Endodermal cell (in vitro differentiated cells): ENCODE results near the gene IGSF9B. TPM values are rescaled to one million over a fixed set of nuclear protein-coding genes. Genes with fewer than 3 reads are reported as not detected.
A peak's percentile ranks its signal among the peaks of the same experiment; 100 is the strongest.
"Not testable (repeated sequence)": the region's sequence is repeated elsewhere in the genome, so short reads cannot be mapped to it uniquely, and the experiment has no call there.

Experiments used
- DNase-seq: peaks from one replicate; pipeline ENCODE4 v3.0.0-alpha.2; 2017
- H3K27ac ChIP-seq: 2 replicates; pipeline ENCODE4 v1.5.1; 2013; ENCODE audit warnings: mild to moderate bottlenecking, low read depth, low read length, moderate library complexity
- H3K27me3 ChIP-seq: 2 replicates; pipeline ENCODE4 v1.6.1; 2013; ENCODE audit warnings: mild to moderate bottlenecking, low read length, moderate library complexity; ENCODE audit not compliant: insufficient read depth, control insufficient read depth, poor library complexity, severe bottlenecking
- H3K36me3 ChIP-seq: 2 replicates; pipeline ENCODE4 v1.7.0; 2013; ENCODE audit warnings: mild to moderate bottlenecking, low read length, moderate library complexity; ENCODE audit not compliant: control insufficient read depth, insufficient read depth
- H3K4me1 ChIP-seq: one replicate; pipeline ENCODE4 v1.7.0; 2013; ENCODE audit warnings: low read length; ENCODE audit not compliant: control insufficient read depth, insufficient read depth
- H3K4me3 ChIP-seq: 2 replicates; pipeline ENCODE4 v1.5.1; 2013; ENCODE audit warnings: mild to moderate bottlenecking, low read length, moderate library complexity
- H3K9ac ChIP-seq: 2 replicates; pipeline ENCODE4 v1.6.1; 2013; ENCODE audit warnings: mild to moderate bottlenecking, low read length, moderate library complexity; ENCODE audit not compliant: poor library complexity, severe bottlenecking; ENCODE audit errors: extremely low read depth
- H3K9me3 ChIP-seq: 2 replicates; pipeline ENCODE4 v1.6.1; 2013; ENCODE audit warnings: mild to moderate bottlenecking, low read length, moderate library complexity; ENCODE audit not compliant: control insufficient read depth
- H3K27ac Mint-ChIP-seq: 2 replicates; pipeline ENCODE4 v1.8.0; 2020; ENCODE audit warnings: mixed read lengths
- H3K27me3 Mint-ChIP-seq: 2 replicates; pipeline ENCODE4 v1.8.0; 2021; ENCODE audit warnings: mild to moderate bottlenecking, mixed read lengths; ENCODE audit not compliant: insufficient read depth
- H3K36me3 Mint-ChIP-seq: 2 replicates; pipeline ENCODE4 v1.8.0; 2020; ENCODE audit warnings: low read depth, mixed read lengths
- H3K4me1 Mint-ChIP-seq: 2 replicates; pipeline ENCODE4 v1.8.0; 2020; ENCODE audit warnings: mixed read lengths
- H3K4me3 Mint-ChIP-seq: 2 replicates; pipeline ENCODE4 v1.8.0; 2020; ENCODE audit warnings: mild to moderate bottlenecking, moderate library complexity, mixed read lengths
- H3K9me3 Mint-ChIP-seq: 2 replicates; pipeline ENCODE4 v1.8.0; 2020; ENCODE audit warnings: mild to moderate bottlenecking, mixed read lengths
- WGBS, 2 experiments: methylation state at CpG; one replicate each; pipeline versions ENCODE4 v1.1.5 to v1.1.7; 2013; ENCODE audit warnings: missing lambda C conversion rate in 2 of 2, mixed read lengths in 1 of 2; ENCODE audit not compliant: insufficient coverage in 1 of 2, insufficient read length in 1 of 2; 5-methylcytosine and 5-hydroxymethylcytosine counted together
- total RNA-seq, 2 donors: library from RNA; stranded (reverse); fragmentation: NEBNext Ultra II Directional in 1 of 2; extraction: Animal tissue kit (Norgen Biotek cat#: 25700) in 1 of 2; gene quantifications; 2 replicates in 1 of 2; 3 replicates in 1 of 2; pipeline ENCODE4 v1.2.1, GENCODE V29; 2021
- TF ChIP-seq, protein P1 (sequence below): fragments of 200-600 bp; sonication (generic); conservative IDR thresholded peaks from 2 replicates; pipeline ENCODE4 v1.5.0; 2021; ENCODE audit warnings: antibody characterized with exemption, mild to moderate bottlenecking

Gene IGSF9B
- total RNA-seq, 2 donors from 2014 or later = 14.1 to 23.0 TPM

DNA sequence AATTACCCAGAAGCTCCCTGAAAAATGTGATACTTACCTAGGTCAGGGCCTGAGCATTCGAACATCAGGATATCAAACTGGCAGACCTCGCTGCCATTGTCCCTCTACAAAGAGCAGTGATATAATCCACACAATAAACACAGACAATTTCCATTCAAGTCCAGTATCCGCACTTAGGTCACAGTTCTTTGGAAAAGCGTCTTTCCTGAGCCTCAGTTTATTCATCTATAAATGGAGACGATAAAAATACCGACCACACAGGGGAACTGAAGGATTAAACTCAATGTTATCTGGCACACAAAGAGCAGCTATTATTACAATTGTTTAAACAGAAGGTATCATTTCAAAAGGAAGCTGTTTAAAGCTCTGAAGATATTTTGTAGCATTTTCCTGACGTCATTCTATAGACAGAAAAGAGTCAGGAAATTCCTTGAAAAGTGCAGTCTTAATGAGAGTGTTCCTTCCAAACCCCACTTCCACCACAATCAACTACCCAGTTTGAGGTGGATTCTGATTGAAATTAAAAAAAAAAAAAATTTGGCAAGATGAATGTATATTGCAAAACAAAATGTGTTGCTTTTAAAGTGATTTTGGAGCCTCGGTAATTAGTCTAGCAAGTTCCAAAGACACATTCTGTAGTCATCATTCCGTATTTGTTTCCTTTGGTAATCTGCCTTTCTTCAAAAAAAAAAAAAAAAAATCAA, 47.2 kb upstream of the IGSF9B start:
- Mint-ChIP-seq H3K4me3 (no peak overlapping the region), H3K9me3 (peaks cover 1% of the 10 kb centered on the region), H3K27ac (no peak overlapping the region), H3K4me1 (peaks cover 9% of the 10 kb centered on the region), H3K27me3 (peaks cover 3% of the 10 kb centered on the region), H3K36me3 (no peaks in the 10 kb centered on the region)
- H3K36me3 ChIP-seq = no peaks in the 10 kb centered on the region
- H3K9ac ChIP-seq = no peak overlapping the region
- H3K9me3 ChIP-seq = no peaks in the 10 kb centered on the region
- no peak overlapping the region for H3K27ac ChIP-seq
- H3K4me1 ChIP-seq = no peaks in the 10 kb centered on the region
- TF ChIP-seq, protein P1, sequence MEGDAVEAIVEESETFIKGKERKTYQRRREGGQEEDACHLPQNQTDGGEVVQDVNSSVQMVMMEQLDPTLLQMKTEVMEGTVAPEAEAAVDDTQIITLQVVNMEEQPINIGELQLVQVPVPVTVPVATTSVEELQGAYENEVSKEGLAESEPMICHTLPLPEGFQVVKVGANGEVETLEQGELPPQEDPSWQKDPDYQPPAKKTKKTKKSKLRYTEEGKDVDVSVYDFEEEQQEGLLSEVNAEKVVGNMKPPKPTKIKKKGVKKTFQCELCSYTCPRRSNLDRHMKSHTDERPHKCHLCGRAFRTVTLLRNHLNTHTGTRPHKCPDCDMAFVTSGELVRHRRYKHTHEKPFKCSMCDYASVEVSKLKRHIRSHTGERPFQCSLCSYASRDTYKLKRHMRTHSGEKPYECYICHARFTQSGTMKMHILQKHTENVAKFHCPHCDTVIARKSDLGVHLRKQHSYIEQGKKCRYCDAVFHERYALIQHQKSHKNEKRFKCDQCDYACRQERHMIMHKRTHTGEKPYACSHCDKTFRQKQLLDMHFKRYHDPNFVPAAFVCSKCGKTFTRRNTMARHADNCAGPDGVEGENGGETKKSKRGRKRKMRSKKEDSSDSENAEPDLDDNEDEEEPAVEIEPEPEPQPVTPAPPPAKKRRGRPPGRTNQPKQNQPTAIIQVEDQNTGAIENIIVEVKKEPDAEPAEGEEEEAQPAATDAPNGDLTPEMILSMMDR = no peak
- no peak overlapping the region for H3K4me3 ChIP-seq
- DNase-seq = no peak
- H3K27me3 ChIP-seq = no peaks in the 10 kb centered on the region
- WGBS, 2 experiments = 90 to 93% methylated on average over 8 to 9 of the region's 9 CpGs

DNA sequence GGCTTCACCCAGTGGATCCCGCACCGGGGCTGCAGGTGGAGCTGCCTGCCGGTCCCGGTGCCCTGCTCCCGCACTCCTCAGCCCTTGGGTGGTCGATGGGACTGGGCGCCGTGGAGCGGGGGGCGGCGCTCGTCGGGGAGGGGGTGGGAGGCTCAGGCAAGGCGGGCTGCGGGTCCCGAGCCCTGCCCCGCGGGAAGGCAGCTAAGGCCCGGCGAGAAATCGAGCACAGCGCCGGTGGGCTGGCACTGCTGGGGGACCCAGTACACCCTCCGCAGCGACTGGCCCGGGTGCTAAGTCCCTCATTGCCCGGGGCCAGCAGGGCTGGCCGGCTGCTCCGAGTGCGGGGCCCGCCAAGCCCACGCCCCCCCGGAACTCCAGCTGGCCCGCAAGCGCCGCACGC, 46.1 kb upstream of the IGSF9B start:
- not testable (repeated sequence) for DNase-seq, H3K36me3 Mint-ChIP-seq, H3K9ac ChIP-seq, H3K4me1 ChIP-seq, H3K4me3 ChIP-seq, H3K4me3 Mint-ChIP-seq, H3K4me1 Mint-ChIP-seq, H3K9me3 Mint-ChIP-seq, H3K27ac ChIP-seq, H3K27ac Mint-ChIP-seq, H3K27me3 Mint-ChIP-seq, H3K27me3 ChIP-seq, H3K9me3 ChIP-seq, H3K36me3 ChIP-seq
- WGBS, 2 experiments = 93 to 95% methylated on average over 3 to 37 of the region's 37 CpGs

DNA sequence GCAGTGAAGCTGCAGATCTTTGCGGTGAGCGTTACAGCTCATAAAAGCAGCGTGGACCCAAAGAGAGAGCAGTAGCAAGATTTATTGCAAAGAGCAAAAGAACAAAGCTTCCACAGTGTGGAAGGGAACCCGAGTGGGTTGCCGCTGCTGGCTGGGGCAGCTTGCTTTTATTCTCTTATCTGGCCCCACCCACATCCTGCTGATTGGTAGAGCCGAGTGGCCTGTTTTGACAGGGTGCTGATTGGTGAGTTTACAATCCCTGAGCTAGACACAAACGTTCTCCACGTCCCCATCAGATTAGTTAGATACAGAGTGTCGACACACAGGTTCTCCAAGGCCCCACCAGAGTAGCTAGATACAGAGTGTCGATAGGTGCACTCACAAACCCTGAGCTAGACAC, 45.6 kb upstream of the IGSF9B start:
- not testable (repeated sequence) for DNase-seq, H3K4me1 ChIP-seq, H3K4me3 Mint-ChIP-seq, H3K36me3 ChIP-seq, H3K27me3 ChIP-seq, H3K4me3 ChIP-seq, H3K9ac ChIP-seq, H3K4me1 Mint-ChIP-seq, H3K27me3 Mint-ChIP-seq, H3K9me3 ChIP-seq, H3K9me3 Mint-ChIP-seq, H3K27ac ChIP-seq, H3K36me3 Mint-ChIP-seq
- WGBS, 2 experiments = 91 to 97% methylated on average over 7 to 10 of the region's 10 CpGs
- peak overlapping the region; percentile 55 for H3K27ac Mint-ChIP-seq

DNA sequence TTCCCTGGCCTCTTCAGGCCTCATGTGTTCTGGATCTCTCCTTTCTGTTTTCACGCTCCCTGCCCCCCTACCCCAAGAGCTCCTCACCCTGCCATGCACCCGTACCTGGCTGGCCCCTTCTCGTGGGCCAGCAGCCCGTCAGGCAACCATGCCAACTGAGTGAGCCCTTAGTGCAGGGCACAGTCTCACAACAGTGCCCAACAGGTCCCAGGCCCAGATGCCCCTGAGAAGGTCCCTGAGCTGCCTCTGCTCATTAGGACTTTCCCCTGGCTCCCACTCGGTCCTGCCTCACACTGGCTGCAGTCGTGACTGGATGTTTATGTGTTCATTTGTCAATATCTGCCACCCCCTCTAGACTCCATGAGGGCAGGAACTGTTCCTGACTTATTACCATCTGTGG, 44.8 kb upstream of the IGSF9B start:
- Mint-ChIP-seq H3K27me3 (peaks cover 3% of the 10 kb centered on the region), H3K36me3 (no peaks in the 10 kb centered on the region), H3K27ac (no peak overlapping the region), H3K4me1 (no peaks in the 10 kb centered on the region), H3K9me3 (peaks cover 1% of the 10 kb centered on the region), H3K4me3 (no peak overlapping the region)
- WGBS, 2 experiments = 89 to 100% methylated on average over 3 to 6 of the region's 6 CpGs
- Histone ChIP-seq H3K4me3 (no peak overlapping the region), H3K4me1 (no peaks in the 10 kb centered on the region), H3K9me3 (no peaks in the 10 kb centered on the region), H3K9ac (no peak overlapping the region), H3K27me3 (no peaks in the 10 kb centered on the region), H3K36me3 (no peaks in the 10 kb centered on the region), H3K27ac (no peak overlapping the region)
- DNase-seq = no peak
- TF ChIP-seq, protein P1 = no peak
